Loucy (cell line): Measurements from ENCODE around the gene WDR37.

Experiments used
- EZH2phosphoT487 ChIP-seq: fragments of 200-600 bp; IDR thresholded peaks from 2 replicates; pipeline ENCODE4 v1.6.1; 2018; ENCODE audit warnings: antibody characterized with exemption, mild to moderate bottlenecking, moderate library complexity, borderline replicate concordance
- TF ChIP-seq, protein P1 (sequence below): fragments of 200-600 bp; sonication (generic); conservative IDR thresholded peaks from 2 replicates; pipeline ENCODE4 v1.5.1; 2014; ENCODE audit warnings: mild to moderate bottlenecking, antibody characterized with exemption, low read length

DNA sequence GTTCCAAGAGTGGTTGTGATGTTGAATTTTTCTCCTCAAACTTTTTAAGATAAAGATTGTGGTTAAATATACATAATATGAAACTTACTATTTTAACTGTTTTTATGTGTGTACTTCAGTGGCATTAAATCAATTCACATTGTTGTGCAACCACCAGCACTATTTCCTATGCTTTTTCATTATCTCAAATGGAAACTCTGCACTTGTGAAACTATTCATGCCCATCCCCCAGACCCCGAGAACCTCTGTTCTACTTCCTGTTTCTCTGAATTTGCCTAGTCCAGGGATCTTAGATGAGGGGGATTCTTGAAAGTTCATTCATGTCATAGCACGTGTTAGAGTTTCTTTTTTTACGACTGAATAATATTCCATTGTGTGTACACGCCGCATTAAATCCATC lies 67.0 kb downstream of the WDR37 start:
- TF ChIP-seq, protein P1, sequence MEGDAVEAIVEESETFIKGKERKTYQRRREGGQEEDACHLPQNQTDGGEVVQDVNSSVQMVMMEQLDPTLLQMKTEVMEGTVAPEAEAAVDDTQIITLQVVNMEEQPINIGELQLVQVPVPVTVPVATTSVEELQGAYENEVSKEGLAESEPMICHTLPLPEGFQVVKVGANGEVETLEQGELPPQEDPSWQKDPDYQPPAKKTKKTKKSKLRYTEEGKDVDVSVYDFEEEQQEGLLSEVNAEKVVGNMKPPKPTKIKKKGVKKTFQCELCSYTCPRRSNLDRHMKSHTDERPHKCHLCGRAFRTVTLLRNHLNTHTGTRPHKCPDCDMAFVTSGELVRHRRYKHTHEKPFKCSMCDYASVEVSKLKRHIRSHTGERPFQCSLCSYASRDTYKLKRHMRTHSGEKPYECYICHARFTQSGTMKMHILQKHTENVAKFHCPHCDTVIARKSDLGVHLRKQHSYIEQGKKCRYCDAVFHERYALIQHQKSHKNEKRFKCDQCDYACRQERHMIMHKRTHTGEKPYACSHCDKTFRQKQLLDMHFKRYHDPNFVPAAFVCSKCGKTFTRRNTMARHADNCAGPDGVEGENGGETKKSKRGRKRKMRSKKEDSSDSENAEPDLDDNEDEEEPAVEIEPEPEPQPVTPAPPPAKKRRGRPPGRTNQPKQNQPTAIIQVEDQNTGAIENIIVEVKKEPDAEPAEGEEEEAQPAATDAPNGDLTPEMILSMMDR, result no peak
- no peak for TF ChIP-seq EZH2phosphoT487
